SK-N-MC (cell line): ENCODE data around the gene NUP153.
"Not testable (repeated sequence)": the region's sequence is repeated elsewhere in the genome, so short reads cannot be mapped to it uniquely, and the experiment has no call there.

Experiments used
- DNase-seq: peaks from one replicate; pipeline ENCODE4 v3.0.0-alpha.2; 2011; ENCODE audit warnings: low read depth, low spot score
- H3K27ac ChIP-seq: fragments of 200-600 bp; sonication (generic); 2 replicates; pipeline ENCODE4 v1.5.1; 2016; ENCODE audit warnings: mixed run types
- H3K36me3 ChIP-seq: fragments of 200-600 bp; sonication (generic); 2 replicates; pipeline ENCODE4 v1.6.1; 2017; ENCODE audit warnings: antibody characterized with exemption, low read length, mixed read lengths; ENCODE audit not compliant: insufficient read depth
- H3K4me3 ChIP-seq: fragments of 200-600 bp; sonication (generic); 2 replicates; pipeline ENCODE4 v1.5.1; 2016
- H3K9ac ChIP-seq: fragments of 200-600 bp; sonication (generic); 2 replicates; pipeline ENCODE4 v1.8.0; 2017; ENCODE audit warnings: mixed run types, mixed read lengths; ENCODE audit not compliant: insufficient read length
- H3K9me3 ChIP-seq: fragments of 200-600 bp; sonication (generic); 2 replicates; pipeline ENCODE4 v1.6.1; 2017; ENCODE audit warnings: low read depth, mild to moderate bottlenecking, antibody characterized with exemption, low read length, moderate library complexity, mixed read lengths
- EZH2 ChIP-seq: fragments of 200-600 bp; sonication (generic); IDR thresholded peaks from one replicate; pipeline ENCODE4 v1.6.1; 2017; ENCODE audit warnings: antibody characterized with exemption
- FOXP2 ChIP-seq: optimal IDR thresholded peaks from 2 replicates; pipeline ENCODE3; 2011; ENCODE audit warnings: mild to moderate bottlenecking, moderate library complexity; ENCODE audit not compliant: insufficient read depth; ENCODE audit errors: extremely low read length, control extremely low read depth
- POLR2AphosphoS5 ChIP-seq: IDR thresholded peaks from 2 replicates; pipeline ENCODE4 v1.6.1; 2012; ENCODE audit warnings: mild to moderate bottlenecking, low read depth, low read length, borderline replicate concordance

Gene NUP153

GRCh38 chr6:17714879-17715851 is 8.4 kb upstream of the NUP153 start:
- DNase-seq, result no peak

GRCh38 chr6:17714177-17714576 is 7.5 kb upstream of the NUP153 start:
- Histone ChIP-seq H3K36me3 (no peaks in the 10 kb centered on the region), H3K27ac (no peak overlapping the region), H3K9me3 (no peaks in the 10 kb centered on the region), H3K9ac (no peak overlapping the region), H3K4me3 (no peak overlapping the region)
- DNase-seq, result no peak
- TF ChIP-seq FOXP2 (no peak), EZH2 (no peak), POLR2AphosphoS5 (no peak)

More at GRCh38 chr6:17714879-17715851, 8.4 kb upstream of the NUP153 start:
- no peaks in the 10 kb centered on the region for H3K36me3 ChIP-seq
- no peak overlapping the region for H3K9ac ChIP-seq
- H3K27ac ChIP-seq, result no peak overlapping the region
- H3K4me3 ChIP-seq, result no peak overlapping the region
- H3K9me3 ChIP-seq, result no peaks in the 10 kb centered on the region
- TF ChIP-seq EZH2 (no peak), FOXP2 (no peak), POLR2AphosphoS5 (no peak)

- Histone ChIP-seq H3K36me3 (no peaks in the 10 kb centered on the region), H3K9me3 (no peaks in the 10 kb centered on the region), H3K27ac (no peak overlapping the region), H3K9ac (no peak overlapping the region), H3K4me3 (no peak overlapping the region)
- DNase-seq, result no peak
- TF ChIP-seq FOXP2 (no peak), EZH2 (no peak), POLR2AphosphoS5 (no peak)
These were observed 5.9 kb upstream of the NUP153 start for GRCh38 chr6:17712576-17712975.

DNA sequence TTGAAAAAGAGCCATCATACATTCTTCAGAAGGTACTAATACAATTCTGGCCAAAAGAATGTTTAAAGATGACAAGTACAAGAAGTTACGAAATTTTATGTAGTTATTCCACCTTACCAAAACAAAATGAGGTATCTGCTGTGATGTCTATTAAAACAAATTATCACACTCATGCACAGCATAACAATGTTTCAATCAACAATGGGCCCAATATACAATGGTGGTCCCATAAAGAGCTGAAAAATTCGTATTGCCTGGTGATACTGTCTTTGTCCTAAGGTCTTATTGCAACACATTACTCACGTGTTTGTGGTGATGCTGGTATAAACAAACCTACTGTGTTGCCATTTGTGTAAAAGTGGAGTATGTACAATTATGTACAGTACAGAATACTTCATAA is 3.6 kb upstream of the NUP153 start:
- Histone ChIP-seq H3K27ac (no peak overlapping the region), H3K36me3 (no peaks in the 10 kb centered on the region), H3K9me3 (no peaks in the 10 kb centered on the region), H3K4me3 (no peak overlapping the region), H3K9ac (no peak overlapping the region)
- TF ChIP-seq FOXP2, result no peak
- no peak for TF ChIP-seq EZH2
- TF ChIP-seq POLR2AphosphoS5, result no peak
- no peak for DNase-seq

GRCh38 chr6:17709476-17709875 is 2.8 kb upstream of the NUP153 start:
- DNase-seq, result no peak
- no peak overlapping the region for H3K27ac ChIP-seq
- no peak overlapping the region for H3K4me3 ChIP-seq
- no peaks in the 10 kb centered on the region for H3K9me3 ChIP-seq
- H3K36me3 ChIP-seq, result no peaks in the 10 kb centered on the region
- TF ChIP-seq EZH2 (no peak), POLR2AphosphoS5 (no peak), FOXP2 (no peak)
- no peak overlapping the region for H3K9ac ChIP-seq

DNA sequence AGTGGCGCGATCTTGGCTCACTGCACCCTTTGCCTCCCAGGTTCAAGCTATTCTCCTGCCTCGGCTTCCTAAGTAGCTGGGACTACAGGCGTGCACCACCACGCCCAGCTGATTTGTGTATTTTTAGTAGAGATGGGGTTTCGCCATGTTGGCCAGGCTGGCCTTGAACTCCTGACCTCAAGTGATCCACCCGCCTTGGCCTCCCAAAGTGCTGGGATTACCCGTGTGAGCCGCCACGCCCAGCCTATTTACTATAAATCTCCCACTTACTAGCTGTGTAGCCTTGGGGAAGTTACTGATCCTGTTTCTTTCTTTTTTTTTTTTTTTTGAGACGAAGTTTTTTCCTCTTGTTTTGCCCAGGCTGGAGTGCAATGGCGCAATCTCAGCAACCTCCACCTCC is 1.3 kb upstream of the NUP153 start:
- H3K9ac ChIP-seq, H3K27ac ChIP-seq, H3K36me3 ChIP-seq, H3K9me3 ChIP-seq, DNase-seq, H3K4me3 ChIP-seq: not testable (repeated sequence)

- no peak for DNase-seq
- TF ChIP-seq FOXP2, result no peak
- TF ChIP-seq EZH2, result no peak
- TF ChIP-seq POLR2AphosphoS5, result no peak
- no peaks in the 10 kb centered on the region for H3K9me3 ChIP-seq
- peak overlapping the region; percentile 89 for H3K4me3 ChIP-seq
- H3K27ac ChIP-seq, result peak overlapping the region; percentile 90
- peak overlapping the region; percentile 81 for H3K9ac ChIP-seq
- H3K36me3 ChIP-seq, result no peaks in the 10 kb centered on the region
These were observed 586 bp upstream of the NUP153 start for GRCh38 chr6:17707371-17707651.

- DNase-seq, result no peak
- no peak for TF ChIP-seq POLR2AphosphoS5
- no peak for TF ChIP-seq FOXP2
- no peak for TF ChIP-seq EZH2
- H3K36me3 ChIP-seq, result no peaks in the 10 kb centered on the region
- peak overlapping the region; percentile 89 for H3K4me3 ChIP-seq
- no peaks in the 10 kb centered on the region for H3K9me3 ChIP-seq
- H3K9ac ChIP-seq, result peak overlapping the region; percentile 95
- peak overlapping the region; percentile 93 for H3K27ac ChIP-seq
These were observed 746 bp downstream of the NUP153 start for GRCh38 chr6:17705778-17706579.

- Histone ChIP-seq H3K27ac (peak overlapping the region; percentile 93), H3K4me3 (peak overlapping the region; percentile 89), H3K9me3 (no peaks in the 10 kb centered on the region), H3K9ac (peak overlapping the region; percentile 95), H3K36me3 (0 out of 2 replicates have a peak, but pooled peaks cover 2% of the 10 kb centered on the region)
- no peak for TF ChIP-seq EZH2
- no peak for TF ChIP-seq FOXP2
- TF ChIP-seq POLR2AphosphoS5, result no peak
- no peak for DNase-seq
These were observed 1.3 kb downstream of the NUP153 start for GRCh38 chr6:17705428-17705777.
